DMS79 (cell line): ENCODE measurements around the gene FMNL2.

Experiments used
- DNase-seq: peaks from one replicate; lab custom pipeline; 2025; lab: John Stamatoyannopoulos, UW

FMNL2 gene

DNA sequence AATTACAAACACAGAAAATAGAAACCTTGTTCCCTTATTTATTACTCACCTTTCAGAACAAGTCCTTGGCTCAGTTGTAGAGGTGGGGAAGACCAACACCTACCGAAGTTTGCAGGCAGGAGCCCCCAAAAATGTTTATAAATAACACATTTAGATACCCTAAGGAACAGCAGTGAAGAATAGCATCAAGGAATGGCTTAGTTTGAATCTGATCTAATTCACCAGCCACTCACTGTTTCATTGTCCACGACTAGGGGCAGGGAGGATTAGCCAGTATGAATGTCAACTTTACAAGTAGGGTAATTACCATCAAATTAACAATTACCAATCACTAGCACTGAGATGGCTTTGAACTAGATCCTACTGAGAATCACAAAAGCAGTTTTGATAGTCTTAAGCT lies 316.9 kb downstream of the FMNL2 start:
- DNase-seq = no peak

- DNase-seq = no peak
These were observed 320.9 kb downstream of the FMNL2 start for GRCh38 chr2:152655880-152656279.

DNA sequence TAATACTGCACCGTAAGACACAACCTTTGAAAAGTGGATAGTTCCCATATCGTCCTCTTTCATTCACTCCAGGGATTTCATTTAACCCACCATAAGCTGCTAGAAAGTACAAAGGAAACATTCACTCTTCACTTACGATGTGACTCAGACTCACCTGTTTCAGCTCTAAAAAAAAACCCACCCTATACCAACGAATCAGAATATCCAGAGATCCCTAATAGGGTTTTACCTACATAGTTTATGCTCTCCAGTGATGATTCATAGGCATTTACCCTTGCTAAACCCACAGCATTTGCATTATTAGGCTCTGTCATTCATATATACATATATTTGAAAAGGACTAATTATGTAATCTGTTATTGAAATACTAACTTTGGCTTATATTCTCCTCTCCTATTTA lies 322.1 kb downstream of the FMNL2 start:
- DNase-seq = no peak

DNA sequence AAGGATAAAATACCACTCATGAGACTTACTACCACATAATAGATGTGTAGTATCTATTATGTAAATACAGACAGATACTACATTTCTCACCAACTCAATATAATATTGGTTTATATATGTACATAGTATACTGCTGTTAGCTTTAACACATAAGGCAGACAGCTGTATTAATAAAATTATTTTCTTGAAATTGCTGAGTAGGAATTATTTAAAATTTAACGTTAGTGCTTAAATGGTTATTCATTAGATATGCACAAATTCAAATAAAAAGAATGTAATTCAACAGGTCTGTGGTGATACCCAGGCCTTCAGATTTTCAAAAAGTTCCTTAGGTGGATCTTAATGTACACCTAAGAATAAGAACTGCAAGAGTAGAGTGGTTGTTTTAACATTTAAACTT lies 323.2 kb downstream of the FMNL2 start:
- no peak for DNase-seq

GRCh38 chr2:152661076-152661475 lies 326.1 kb downstream of the FMNL2 start:
- DNase-seq = no peak

DNA sequence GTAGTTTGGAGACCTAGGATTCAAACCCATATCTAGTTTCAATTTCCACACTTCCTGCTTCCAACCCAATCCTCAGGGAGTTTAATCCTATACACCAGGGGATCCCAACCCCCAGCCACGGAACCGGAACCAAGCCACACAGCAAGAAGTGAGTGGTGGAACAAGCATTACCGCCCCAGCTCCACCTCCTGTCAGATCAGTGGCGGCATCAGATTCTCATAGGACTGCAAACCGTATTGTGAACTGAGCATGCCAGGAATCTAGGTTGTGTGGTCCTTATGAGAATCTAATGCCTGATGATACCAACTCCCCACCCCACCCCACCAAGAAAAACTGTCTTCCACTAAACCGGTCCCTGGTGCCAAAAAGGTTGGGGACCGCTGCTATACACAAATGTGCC lies 329.8 kb downstream of the FMNL2 start:
- no peak for DNase-seq

DNA sequence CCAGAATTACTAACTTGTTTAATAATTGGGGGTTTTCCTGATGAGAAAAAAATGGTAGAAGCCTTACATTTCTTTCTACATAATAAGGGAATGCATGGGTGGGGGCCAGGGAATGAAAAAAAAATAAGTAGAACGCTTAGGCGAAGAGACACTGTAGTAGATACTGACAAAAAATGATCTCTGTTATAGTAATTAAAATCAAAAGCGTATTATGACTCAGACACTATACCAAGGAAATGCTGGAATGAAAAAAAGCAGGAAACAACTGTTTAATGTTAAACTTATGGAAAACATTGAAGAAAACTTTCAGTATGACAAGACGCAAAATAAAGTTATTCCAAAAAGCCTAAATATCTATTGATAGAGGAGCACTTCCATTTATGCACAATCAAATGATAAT lies 339.4 kb downstream of the FMNL2 start:
- no peak for DNase-seq

- no peak for DNase-seq
These were observed 341.5 kb downstream of the FMNL2 start for GRCh38 chr2:152676461-152676860.

GRCh38 chr2:152678808-152679207 lies 343.8 kb downstream of the FMNL2 start:
- DNase-seq = no peak

DNA sequence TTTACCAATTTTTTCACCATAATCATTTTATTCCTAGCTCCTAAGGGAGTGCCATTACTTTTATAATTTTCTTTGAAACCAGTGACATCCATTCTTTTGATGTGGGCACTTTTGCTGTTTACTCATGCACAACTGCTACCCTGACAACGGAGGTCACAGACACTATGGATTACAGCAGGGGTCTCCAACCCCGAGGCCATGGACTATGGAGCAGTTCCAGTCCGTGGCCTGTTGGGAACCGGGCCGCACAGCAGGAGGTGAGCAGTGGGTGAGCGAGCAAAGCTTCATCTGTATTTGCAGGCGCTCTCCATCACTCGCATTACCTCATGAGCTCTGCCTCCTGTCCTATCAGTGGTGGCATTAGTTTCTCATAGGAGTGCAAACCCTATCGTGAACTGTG lies 347.7 kb downstream of the FMNL2 start:
- no peak for DNase-seq

- DNase-seq = no peak
These were observed 348.4 kb downstream of the FMNL2 start for GRCh38 chr2:152683400-152683799.

DNA sequence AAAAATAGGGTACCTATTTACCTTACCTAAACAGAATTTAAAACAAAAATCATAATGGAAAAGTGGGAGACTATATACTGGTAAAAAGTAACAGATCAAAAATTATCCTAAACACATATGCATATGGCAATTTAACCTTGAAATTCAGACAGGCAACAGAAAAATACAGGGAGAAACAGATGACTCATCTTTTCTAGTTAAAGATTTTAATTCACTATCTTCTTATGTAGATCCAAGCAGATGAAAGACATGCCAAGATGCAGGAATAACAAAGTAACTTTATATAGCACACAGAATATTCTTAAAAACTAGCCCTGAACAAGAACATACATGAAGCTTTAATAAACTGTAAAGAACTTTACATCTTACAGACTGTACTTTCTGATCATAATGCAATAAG lies 351.3 kb downstream of the FMNL2 start:
- DNase-seq = no peak

DNA sequence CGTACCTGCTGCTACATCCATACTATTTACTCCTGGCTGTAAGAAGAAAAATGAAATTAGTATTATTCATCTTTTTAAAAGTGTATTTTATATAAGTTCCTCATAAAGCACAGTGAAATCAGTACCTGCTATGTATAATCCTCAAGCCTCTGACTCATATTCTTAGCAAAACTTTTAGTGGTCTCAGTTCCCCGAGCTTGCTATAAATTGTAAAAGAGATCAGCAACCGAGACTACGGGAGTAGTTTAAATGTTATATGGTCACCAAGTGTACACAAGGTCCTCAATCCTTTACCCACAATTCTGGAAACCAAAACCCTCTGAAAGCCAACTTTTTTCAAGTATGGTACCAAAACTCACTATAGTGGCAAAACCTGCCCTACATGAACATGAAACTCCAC lies 358.1 kb downstream of the FMNL2 start:
- DNase-seq = no peak

GRCh38 chr2:152694161-152694661 lies 359.2 kb downstream of the FMNL2 start:
- DNase-seq = no peak

DNA sequence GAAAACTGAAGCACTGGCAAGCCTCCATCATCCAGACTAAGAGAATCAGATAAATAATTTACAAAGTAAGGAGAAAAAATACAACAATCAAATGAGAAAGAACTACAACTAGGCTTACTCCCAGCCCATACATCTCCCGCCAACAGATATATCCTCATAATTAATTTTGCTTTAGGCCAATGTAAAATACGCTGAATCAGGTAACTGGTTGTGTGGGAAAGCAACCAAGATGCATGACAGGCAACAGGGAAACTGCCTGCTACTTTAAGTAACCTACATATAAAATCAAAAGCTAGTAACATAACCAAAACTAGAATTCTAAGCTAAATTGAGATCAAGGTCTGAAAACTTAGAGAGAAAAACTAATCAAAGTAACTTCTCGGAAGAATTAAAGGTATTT lies 360.8 kb downstream of the FMNL2 start:
- DNase-seq = no peak

DNA sequence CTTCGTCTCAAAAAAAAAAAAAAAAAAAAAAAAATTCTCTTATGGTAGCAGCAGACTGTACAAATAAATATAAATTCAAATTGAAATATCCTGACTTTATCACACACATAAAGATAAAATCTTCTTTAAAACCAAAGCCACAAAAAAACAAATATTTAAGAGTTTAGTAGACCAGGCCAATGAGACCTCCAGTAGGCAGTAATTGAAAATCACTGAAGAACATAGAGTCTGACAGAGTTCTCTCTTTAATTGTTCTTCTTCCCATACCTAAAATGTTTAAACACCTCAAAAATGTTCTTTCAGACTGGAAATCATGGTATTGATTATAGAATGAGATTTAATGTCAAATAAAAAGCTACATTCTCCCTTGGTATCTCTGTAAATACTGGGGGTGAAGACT lies 361.5 kb downstream of the FMNL2 start:
- DNase-seq = no peak
